ENCODE data around the gene DUSP9.

DNA sequence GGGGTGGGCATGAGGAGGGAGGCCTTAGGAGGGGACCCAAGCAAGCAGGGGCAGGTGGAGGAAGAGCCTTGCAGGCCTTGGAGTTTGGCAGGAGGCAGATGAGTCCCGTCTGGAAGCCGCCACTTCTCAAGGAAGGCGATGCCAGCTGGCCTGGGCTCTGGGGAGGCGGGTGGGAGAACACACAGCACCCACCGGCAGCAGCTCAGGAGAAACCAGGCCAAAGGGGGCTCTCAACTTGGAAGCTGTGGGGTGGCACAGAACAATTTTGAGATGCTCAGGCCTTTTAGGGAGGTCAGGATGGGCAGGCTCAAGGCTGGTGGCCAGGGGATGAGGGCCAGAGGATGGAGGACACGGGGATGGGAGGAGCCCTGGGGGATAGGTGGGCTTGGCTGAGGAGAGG, 11.6 kb upstream of the DUSP9 start:
- TF ChIP-seq CTCF (IDR thresholded peaks at IDR 0.05; ENCODE audit: low read depth, low read length) (no peak), MAX (IDR thresholded peaks at IDR 0.05; ENCODE audit: low read depth, low read length) (no peak), POLR2A (IDR thresholded peaks at IDR 0.05; ENCODE audit: extremely low read depth, insufficient read length) (no peak)

Measured in NB4 (cell line).